K562 (cell line): ENCODE results near the gene LENG9. TPM values are rescaled to one million over a fixed set of nuclear protein-coding genes. Genes with fewer than 3 reads are reported as not detected.

Experiments
- CBFA2T3 ChIP-seq: fragments of 450-650 bp; IDR thresholded peaks from 2 replicates; pipeline ENCODE4 v1.6.1; 2017
- KDM1A ChIP-seq, 2 experiments: fragments of 450-650 bp; IDR thresholded peaks; 2 replicates each; pipeline ENCODE4 v1.6.1; 2016; ENCODE audit warnings: mild to moderate bottlenecking in 2 of 2
- MYNN ChIP-seq, 2 experiments: sonication (generic); formaldehyde crosslinking in 1 of 2; IDR thresholded peaks; 2 replicates each; pipeline versions ENCODE4 v1.5.0 to v1.6.1; 2016 to 2020; ENCODE audit warnings: antibody characterized with exemption in 1 of 2, missing genetic modification reagents in 1 of 2
- NFIC ChIP-seq: fragments of 450-650 bp; IDR thresholded peaks from 2 replicates; pipeline ENCODE4 v1.6.1; 2017; ENCODE audit warnings: mild to moderate bottlenecking, inconsistent platforms
- PHF20 ChIP-seq: fragments of 450-650 bp; IDR thresholded peaks from 2 replicates; pipeline ENCODE4 v1.6.1; 2018; ENCODE audit not compliant: partially characterized antibody
- TEAD1 ChIP-seq, 2 experiments: fragments of 450-650 bp in 1 of 2; sonication (generic) in 1 of 2; formaldehyde crosslinking; IDR thresholded peaks; 2 replicates each; pipeline versions ENCODE4 v1.4.0 to v1.8.0; 2020 to 2022; ENCODE audit warnings: mild to moderate bottlenecking in 2 of 2, missing genetic modification reagents in 1 of 2
- ZNF143 ChIP-seq: sonication (generic); formaldehyde crosslinking; IDR thresholded peaks from 2 replicates; pipeline ENCODE4 v1.9.0; 2022; ENCODE audit warnings: mild to moderate bottlenecking, missing genetic modification reagents
- ZNF232 ChIP-seq: sonication (generic); formaldehyde crosslinking; IDR thresholded peaks from 2 replicates; pipeline ENCODE4 v1.8.0; 2022; ENCODE audit warnings: mild to moderate bottlenecking, missing genetic modification reagents
- polyA plus RNA-seq, 8 experiments: library from polyadenylated mRNA; depleted of rRNA in 4 of 8; stranded (reverse) in 5 of 8; unstranded in 3 of 8; fragments of >200 nt; fragmentation: Nextera tagmentation in 2 of 8; fragmentation: Illumina TruSeq in 1 of 8; extraction: Ambion mirVana in 2 of 8; extraction: Trizol in 1 of 8; gene quantifications; 2 replicates each; pipeline versions ENCODE4 v1.2.1 to v1.2.3, GENCODE V29; 2011 to 2014; ENCODE audit warnings: inconsistent platforms in 1 of 8, missing spikeins in 1 of 8
- total RNA-seq, 7 experiments: library from RNA; depleted of rRNA in 6 of 7; stranded (reverse); fragments of >200 nt in 6 of 7; fragmentation: Illumina TruSeq in 2 of 7; extraction: Trizol in 2 of 7; gene quantifications; 2 replicates each; pipeline versions ENCODE4 v1.2.1 to v1.2.3, GENCODE V29; 2011 to 2021; ENCODE audit warnings: low replicate concordance in 1 of 7
- TF ChIP-seq, protein P1 (sequence below): fragments of 250-450 bp; sonication (Bioruptor Pico); IDR thresholded peaks from 2 replicates; pipeline ENCODE4 v1.4.0; 2020; ENCODE audit warnings: mild to moderate bottlenecking
- TF ChIP-seq, protein P2 (sequence below), 2 experiments: fragments of 450-650 bp; formaldehyde crosslinking in 1 of 2; IDR thresholded peaks; 2 replicates each; pipeline versions ENCODE4 v1.4.0 to v1.6.1; 2014 to 2020; ENCODE audit warnings: mild to moderate bottlenecking in 2 of 2, borderline replicate concordance in 1 of 2, low read depth in 1 of 2
- TF ChIP-seq, protein P3 (sequence below): fragments of 450-650 bp; IDR thresholded peaks from 2 replicates; pipeline ENCODE4 v1.6.1; 2018; ENCODE audit not compliant: partially characterized antibody

The LENG9 gene
- total and polyA plus RNA-seq, 9 of the 15 experiments (the other 6 are each of a cell fraction or from before 2014, with no cell fraction given) = 0.06 to 0.64 (median 0.33) TPM; not detected in 1

DNA sequence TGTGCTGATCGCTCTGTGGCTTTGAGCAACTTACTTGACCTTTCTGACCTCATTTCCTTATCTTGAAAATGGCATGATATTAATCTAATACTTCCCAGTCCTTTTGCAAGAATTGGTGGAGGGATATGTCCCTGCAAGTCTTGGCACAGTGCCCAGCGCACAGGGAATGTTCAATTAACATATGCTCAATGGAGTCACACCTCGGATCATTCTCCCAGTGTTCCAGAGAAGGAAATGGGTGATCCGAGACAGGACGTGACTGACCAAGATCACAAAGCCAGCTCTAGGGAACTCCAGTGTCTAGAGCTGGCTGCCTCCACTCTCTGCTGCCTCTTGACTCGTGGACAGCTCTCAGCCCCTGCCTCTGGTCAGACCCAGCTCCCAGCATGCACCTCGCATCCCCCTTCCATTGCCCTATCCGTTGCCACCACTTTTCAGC, 5.9 kb upstream of the LENG9 start (continued):
- TF ChIP-seq TEAD1 (CRISPR knock-in tag; IDR thresholded peaks at IDR 0.05) (no peak), PHF20 (no peak), KDM1A (IDR thresholded peaks at IDR 0.05) (peak in 1 of 2 experiments; percentile 53; a peak in 2 of 4 replicates), CBFA2T3 (no peak), MYNN (IDR thresholded peaks at IDR 0.05) (no peak), MYNN (CRISPR knock-in tag; IDR thresholded peaks at IDR 0.05) (no peak), ZNF232 (CRISPR knock-in tag) (no peak), ZNF143 (peak; percentile 61), NFIC (peak; percentile 88)
- TF ChIP-seq, protein P1, sequence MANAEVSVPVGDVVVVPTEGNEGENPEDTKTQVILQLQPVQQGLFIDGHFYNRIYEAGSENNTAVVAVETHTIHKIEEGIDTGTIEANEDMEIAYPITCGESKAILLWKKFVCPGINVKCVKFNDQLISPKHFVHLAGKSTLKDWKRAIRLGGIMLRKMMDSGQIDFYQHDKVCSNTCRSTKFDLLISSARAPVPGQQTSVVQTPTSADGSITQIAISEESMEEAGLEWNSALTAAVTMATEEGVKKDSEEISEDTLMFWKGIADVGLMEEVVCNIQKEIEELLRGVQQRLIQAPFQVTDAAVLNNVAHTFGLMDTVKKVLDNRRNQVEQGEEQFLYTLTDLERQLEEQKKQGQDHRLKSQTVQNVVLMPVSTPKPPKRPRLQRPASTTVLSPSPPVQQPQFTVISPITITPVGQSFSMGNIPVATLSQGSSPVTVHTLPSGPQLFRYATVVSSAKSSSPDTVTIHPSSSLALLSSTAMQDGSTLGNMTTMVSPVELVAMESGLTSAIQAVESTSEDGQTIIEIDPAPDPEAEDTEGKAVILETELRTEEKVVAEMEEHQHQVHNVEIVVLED (CRISPR knock-in tag) = no peak
- TF ChIP-seq, protein P2, sequence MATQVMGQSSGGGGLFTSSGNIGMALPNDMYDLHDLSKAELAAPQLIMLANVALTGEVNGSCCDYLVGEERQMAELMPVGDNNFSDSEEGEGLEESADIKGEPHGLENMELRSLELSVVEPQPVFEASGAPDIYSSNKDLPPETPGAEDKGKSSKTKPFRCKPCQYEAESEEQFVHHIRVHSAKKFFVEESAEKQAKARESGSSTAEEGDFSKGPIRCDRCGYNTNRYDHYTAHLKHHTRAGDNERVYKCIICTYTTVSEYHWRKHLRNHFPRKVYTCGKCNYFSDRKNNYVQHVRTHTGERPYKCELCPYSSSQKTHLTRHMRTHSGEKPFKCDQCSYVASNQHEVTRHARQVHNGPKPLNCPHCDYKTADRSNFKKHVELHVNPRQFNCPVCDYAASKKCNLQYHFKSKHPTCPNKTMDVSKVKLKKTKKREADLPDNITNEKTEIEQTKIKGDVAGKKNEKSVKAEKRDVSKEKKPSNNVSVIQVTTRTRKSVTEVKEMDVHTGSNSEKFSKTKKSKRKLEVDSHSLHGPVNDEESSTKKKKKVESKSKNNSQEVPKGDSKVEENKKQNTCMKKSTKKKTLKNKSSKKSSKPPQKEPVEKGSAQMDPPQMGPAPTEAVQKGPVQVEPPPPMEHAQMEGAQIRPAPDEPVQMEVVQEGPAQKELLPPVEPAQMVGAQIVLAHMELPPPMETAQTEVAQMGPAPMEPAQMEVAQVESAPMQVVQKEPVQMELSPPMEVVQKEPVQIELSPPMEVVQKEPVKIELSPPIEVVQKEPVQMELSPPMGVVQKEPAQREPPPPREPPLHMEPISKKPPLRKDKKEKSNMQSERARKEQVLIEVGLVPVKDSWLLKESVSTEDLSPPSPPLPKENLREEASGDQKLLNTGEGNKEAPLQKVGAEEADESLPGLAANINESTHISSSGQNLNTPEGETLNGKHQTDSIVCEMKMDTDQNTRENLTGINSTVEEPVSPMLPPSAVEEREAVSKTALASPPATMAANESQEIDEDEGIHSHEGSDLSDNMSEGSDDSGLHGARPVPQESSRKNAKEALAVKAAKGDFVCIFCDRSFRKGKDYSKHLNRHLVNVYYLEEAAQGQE (IDR thresholded peaks at IDR 0.05; ENCODE audit: borderline replicate concordance) = peak; percentile 13; the same call in 1 of the 2 replicates
- TF ChIP-seq, protein P2 (CRISPR knock-in tag; IDR thresholded peaks at IDR 0.05; ENCODE audit: low read depth) = no peak
- TF ChIP-seq, protein P3, sequence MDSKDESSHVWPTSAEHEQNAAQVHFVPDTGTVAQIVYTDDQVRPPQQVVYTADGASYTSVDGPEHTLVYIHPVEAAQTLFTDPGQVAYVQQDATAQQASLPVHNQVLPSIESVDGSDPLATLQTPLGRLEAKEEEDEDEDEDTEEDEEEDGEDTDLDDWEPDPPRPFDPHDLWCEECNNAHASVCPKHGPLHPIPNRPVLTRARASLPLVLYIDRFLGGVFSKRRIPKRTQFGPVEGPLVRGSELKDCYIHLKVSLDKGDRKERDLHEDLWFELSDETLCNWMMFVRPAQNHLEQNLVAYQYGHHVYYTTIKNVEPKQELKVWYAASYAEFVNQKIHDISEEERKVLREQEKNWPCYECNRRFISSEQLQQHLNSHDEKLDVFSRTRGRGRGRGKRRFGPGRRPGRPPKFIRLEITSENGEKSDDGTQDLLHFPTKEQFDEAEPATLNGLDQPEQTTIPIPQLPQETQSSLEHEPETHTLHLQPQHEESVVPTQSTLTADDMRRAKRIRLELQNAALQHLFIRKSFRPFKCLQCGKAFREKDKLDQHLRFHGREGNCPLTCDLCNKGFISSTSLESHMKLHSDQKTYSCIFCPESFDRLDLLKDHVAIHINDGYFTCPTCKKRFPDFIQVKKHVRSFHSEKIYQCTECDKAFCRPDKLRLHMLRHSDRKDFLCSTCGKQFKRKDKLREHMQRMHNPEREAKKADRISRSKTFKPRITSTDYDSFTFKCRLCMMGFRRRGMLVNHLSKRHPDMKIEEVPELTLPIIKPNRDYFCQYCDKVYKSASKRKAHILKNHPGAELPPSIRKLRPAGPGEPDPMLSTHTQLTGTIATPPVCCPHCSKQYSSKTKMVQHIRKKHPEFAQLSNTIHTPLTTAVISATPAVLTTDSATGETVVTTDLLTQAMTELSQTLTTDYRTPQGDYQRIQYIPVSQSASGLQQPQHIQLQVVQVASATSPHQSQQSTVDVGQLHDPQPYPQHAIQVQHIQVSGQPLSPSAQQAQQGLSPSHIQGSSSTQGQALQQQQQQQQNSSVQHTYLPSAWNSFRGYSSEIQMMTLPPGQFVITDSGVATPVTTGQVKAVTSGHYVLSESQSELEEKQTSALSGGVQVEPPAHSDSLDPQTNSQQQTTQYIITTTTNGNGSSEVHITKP = no peak
